HepG2 (cell line): ENCODE measurements around the gene JOSD1. TPM values are rescaled to one million over a fixed set of nuclear protein-coding genes. Genes with fewer than 3 reads are reported as not detected.
A peak's percentile ranks its signal among the peaks of the same experiment; 100 is the strongest.

Experiments
- IKZF1 ChIP-seq: fragments of 450-650 bp; IDR thresholded peaks from 2 replicates; pipeline ENCODE4 v1.7.1; 2016
- MBD4 ChIP-seq: IDR thresholded peaks from 2 replicates; pipeline ENCODE4 v1.6.1; 2012; ENCODE audit warnings: low read length, inconsistent platforms, borderline replicate concordance
- MLX ChIP-seq: IDR thresholded peaks from 2 replicates; pipeline ENCODE4 v1.6.1; 2016
- THYN1 ChIP-seq: sonication (generic); formaldehyde crosslinking; IDR thresholded peaks from 2 replicates; pipeline ENCODE4 v1.8.1; 2023; ENCODE audit warnings: low read depth, mild to moderate bottlenecking, moderate library complexity, missing genetic modification reagents, borderline replicate concordance
- ZNF549 ChIP-seq: sonication (generic); formaldehyde crosslinking; IDR thresholded peaks from 2 replicates; pipeline ENCODE4 v1.5.0; 2020; ENCODE audit warnings: missing genetic modification reagents
- ZNF598 ChIP-seq: sonication (generic); formaldehyde crosslinking; IDR thresholded peaks from 2 replicates; pipeline ENCODE4 v1.5.1; 2020; ENCODE audit warnings: mild to moderate bottlenecking, missing genetic modification reagents, borderline replicate concordance
- ZNF660 ChIP-seq: sonication (generic); formaldehyde crosslinking; IDR thresholded peaks from 2 replicates; pipeline ENCODE4 v1.5.1; 2020; ENCODE audit warnings: mild to moderate bottlenecking, low read depth, missing genetic modification reagents, borderline replicate concordance
- ZNF724P ChIP-seq: sonication (generic); formaldehyde crosslinking; IDR thresholded peaks from 2 replicates; pipeline ENCODE4 v1.8.0; 2022; ENCODE audit warnings: missing genetic modification reagents, borderline replicate concordance
- ZNF746 ChIP-seq: sonication (generic); formaldehyde crosslinking; IDR thresholded peaks from 2 replicates; pipeline ENCODE4 v1.8.0; 2022; ENCODE audit warnings: mild to moderate bottlenecking, missing genetic modification reagents
- polyA plus RNA-seq, 8 experiments: library from polyadenylated mRNA; depleted of rRNA in 3 of 8; stranded (reverse) in 7 of 8; unstranded in 1 of 8; fragments of >200 nt; fragmentation: Illumina TruSeq in 4 of 8; extraction: Trizol in 4 of 8; gene quantifications; 2 replicates each; pipeline versions ENCODE4 v1.2.1 to v1.2.3, GENCODE V29; 2011 to 2016; ENCODE audit warnings: low read depth in 4 of 8, missing spikeins in 1 of 8, mixed read lengths in 1 of 8; ENCODE audit not compliant: insufficient read depth in 1 of 8
- total RNA-seq, 5 experiments: library from RNA; depleted of rRNA; stranded (reverse); fragments of >200 nt; fragmentation: Illumina TruSeq; extraction: Trizol; gene quantifications; 2 replicates each; pipeline ENCODE4 v1.2.3, GENCODE V29; 2016; ENCODE audit warnings: low read depth in 1 of 5
- TF ChIP-seq, protein P1 (sequence below): sonication (generic); formaldehyde crosslinking; IDR thresholded peaks from 2 replicates; pipeline ENCODE4 v1.4.0; 2020; ENCODE audit warnings: mild to moderate bottlenecking, missing genetic modification reagents
- TF ChIP-seq, protein P2 (sequence below): sonication (generic); formaldehyde crosslinking; IDR thresholded peaks from 2 replicates; pipeline ENCODE4 v1.4.0; 2020; ENCODE audit warnings: mild to moderate bottlenecking, missing genetic modification reagents

JOSD1 gene
- total and polyA plus RNA-seq, 2 of the 13 experiments (the other 11 are each of a cell fraction or from before 2014, with no cell fraction given): 31.7 to 38.4 TPM

DNA sequence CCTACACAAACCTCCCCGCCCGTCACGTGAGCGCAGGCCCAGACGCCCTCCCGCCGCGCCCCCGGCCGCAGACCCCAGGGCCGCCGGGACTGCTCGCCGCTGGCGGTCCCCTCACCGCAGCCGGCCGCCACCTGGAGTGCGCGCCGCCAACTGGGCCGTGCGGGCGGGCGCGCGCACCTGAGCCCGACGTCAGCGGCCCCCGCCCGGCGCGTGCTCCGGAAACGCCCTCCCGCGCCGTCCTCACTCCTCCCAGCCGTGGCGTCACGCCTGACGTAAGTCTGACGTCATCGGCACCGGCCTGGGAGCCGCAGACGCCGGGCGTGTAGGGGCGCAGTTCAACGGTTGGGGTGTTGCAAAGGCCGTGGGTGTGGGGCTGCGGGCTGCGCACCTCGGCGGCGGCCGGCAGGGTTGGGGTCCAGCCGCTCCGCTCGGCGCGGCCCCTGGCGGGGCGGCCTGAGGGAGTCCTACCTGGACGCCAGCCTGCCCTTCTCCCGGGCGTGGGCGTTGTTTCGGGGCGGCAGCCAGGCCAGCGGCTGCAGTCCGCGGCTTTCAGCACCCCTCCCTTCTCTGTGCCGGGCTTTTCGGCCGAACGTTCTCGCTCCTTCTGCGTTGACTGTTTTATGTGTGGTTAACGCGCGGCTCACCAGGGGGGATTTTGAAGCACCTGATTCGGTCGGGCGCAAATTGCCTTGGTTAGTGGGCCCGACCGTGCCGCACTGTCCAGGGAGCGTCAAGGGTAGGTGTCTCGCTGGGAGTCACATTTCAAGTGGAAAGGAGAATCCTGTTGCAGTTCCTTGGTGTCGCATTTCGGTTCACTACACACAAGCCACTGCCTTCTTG is at the start of gene JOSD1 (continued):
- TF ChIP-seq ZNF724P (CRISPR knock-in tag) (no peak; the same call in 1 of the 2 replicates), ZNF660 (CRISPR knock-in tag) (no peak), MBD4 (no peak), ZNF598 (CRISPR knock-in tag) (no peak), ZNF746 (CRISPR knock-in tag) (0 out of 2 replicates have a peak, but pooled peaks have one; percentile 81), MLX (CRISPR knock-in tag) (0 out of 2 replicates have a peak, but pooled peaks have one; percentile 41), IKZF1 (no peak), THYN1 (CRISPR knock-in tag) (no peak), ZNF549 (CRISPR knock-in tag) (no peak)
- TF ChIP-seq, protein P1, sequence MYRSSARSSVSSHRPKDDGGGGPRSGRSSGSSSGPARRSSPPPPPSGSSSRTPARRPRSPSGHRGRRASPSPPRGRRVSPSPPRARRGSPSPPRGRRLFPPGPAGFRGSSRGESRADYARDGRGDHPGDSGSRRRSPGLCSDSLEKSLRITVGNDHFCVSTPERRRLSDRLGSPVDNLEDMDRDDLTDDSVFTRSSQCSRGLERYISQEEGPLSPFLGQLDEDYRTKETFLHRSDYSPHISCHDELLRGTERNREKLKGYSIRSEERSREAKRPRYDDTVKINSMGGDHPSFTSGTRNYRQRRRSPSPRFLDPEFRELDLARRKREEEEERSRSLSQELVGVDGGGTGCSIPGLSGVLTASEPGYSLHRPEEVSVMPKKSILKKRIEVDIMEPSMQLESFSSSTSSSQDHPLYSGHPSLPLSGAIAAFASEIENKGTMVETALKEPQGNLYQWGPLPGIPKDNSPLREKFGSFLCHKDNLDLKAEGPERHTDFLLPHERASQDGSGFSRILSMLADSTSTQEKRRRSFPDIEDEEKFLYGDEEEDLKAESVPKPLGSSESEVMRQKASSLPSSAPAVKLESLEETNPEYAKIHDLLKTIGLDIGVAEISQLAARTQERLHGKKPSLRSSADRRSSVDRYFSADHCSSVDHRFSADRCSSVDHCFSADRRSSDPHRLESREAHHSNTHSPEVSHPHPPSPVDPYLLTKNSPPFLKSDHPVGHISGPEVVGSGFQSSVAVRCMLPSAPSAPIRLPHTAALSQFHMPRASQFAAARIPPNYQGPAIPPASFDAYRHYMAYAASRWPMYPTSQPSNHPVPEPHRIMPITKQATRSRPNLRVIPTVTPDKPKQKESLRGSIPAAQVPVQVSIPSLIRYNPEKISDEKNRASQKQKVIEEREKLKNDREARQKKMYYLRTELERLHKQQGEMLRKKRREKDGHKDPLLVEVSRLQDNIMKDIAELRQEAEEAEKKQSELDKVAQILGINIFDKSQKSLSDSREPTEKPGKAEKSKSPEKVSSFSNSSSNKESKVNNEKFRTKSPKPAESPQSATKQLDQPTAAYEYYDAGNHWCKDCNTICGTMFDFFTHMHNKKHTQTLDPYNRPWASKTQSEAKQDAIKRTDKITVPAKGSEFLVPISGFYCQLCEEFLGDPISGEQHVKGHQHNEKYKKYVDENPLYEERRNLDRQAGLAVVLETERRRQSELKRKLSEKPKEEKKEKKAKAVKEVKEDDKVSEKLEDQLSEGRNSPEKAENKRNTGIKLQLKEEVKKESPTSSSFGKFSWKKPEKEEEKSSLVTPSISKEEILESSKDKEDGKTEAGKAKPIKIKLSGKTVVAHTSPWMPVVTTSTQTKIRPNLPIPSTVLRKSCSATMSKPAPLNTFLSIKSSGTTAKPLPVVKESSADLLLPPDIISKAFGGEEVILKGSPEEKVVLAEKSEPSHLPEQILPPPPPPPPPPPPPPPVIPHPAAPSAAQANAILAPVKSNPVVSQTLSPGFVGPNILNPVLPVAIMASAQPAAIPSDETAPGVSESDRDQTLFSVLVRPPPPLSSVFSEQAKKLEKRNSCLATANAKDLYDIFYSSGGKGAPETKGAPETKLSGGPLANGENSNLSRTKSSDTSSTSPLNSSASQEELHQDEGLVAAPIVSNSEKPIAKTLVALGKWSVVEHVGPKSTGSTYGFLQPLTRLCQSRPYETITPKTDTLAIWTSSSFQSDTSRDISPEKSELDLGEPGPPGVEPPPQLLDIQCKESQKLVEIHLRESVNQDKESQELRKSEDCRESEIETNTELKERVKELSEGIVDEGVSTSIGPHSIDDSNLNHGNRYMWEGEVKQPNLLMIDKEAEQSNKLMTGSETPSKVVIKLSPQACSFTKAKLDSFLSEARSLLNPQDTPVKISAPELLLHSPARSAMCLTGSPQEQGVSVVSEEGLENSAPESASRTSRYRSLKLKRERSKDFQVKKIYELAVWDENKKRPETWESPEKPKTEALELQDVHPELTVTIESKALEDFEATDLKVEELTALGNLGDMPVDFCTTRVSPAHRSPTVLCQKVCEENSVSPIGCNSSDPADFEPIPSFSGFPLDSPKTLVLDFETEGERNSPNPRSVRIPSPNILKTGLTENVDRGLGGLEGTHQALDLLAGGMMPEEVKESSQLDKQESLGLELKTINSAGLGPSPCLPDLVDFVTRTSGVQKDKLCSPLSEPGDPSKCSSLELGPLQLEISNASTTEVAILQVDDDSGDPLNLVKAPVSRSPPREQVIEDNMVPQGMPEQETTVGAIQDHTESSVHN (CRISPR knock-in tag): no peak
- TF ChIP-seq, protein P2, sequence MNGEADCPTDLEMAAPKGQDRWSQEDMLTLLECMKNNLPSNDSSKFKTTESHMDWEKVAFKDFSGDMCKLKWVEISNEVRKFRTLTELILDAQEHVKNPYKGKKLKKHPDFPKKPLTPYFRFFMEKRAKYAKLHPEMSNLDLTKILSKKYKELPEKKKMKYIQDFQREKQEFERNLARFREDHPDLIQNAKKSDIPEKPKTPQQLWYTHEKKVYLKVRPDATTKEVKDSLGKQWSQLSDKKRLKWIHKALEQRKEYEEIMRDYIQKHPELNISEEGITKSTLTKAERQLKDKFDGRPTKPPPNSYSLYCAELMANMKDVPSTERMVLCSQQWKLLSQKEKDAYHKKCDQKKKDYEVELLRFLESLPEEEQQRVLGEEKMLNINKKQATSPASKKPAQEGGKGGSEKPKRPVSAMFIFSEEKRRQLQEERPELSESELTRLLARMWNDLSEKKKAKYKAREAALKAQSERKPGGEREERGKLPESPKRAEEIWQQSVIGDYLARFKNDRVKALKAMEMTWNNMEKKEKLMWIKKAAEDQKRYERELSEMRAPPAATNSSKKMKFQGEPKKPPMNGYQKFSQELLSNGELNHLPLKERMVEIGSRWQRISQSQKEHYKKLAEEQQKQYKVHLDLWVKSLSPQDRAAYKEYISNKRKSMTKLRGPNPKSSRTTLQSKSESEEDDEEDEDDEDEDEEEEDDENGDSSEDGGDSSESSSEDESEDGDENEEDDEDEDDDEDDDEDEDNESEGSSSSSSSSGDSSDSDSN: peak; percentile 38
